ENCODE measurements around the gene MAB21L4.
A peak's percentile ranks its signal among the peaks of the same experiment; 100 is the strongest.

Gene MAB21L4

DNA sequence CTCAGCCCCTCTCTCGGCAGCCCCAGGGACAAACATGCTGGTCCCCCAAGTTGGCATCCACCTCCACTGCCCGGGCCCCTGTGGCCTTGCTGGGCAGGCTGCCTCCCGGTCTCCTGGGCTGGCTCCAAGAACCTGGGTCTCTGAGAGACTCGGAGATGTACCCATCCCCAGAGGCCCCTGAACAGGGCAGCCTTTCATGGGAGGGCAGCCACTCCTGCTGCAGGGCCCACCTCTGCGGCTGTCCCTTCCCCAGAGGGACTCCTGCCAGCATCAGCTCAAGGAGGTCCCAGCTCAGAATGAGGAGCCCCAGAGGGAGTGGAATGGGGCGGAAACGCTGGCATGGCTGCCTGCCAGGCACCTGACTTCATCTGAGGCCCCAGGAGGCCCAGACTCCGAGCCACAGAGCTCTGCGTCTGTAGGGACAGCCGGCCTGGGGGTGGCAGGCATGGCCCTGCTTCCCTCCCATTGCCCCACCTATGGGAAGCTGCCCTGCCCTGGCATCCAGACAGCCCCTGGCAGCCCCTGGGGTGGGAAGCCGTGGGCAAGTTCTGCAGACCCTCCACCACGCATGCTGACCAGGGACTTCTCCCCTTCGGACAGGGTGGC lies 9.3 kb upstream of the MAB21L4 start:
- no peak overlapping the region for H3K4me3 ChIP-seq (ENCODE audit: low read depth, low read length)
- ChIA-PET POLR2A (no interaction called here), CTCF (interaction anchor here (1.0 kb wide), 1 partner anchor 9 kb away, joined by 6 read pairs; no protein-coding TSS in a partner anchor)
- H3K9me3 ChIP-seq (ENCODE audit: control insufficient read depth, insufficient read depth, low read depth, low read length), result no peaks in the 10 kb centered on the region
- H3K27ac ChIP-seq (ENCODE audit: extremely low read depth, low read depth, low read length), result no peak overlapping the region
- TF ChIP-seq, protein P1, sequence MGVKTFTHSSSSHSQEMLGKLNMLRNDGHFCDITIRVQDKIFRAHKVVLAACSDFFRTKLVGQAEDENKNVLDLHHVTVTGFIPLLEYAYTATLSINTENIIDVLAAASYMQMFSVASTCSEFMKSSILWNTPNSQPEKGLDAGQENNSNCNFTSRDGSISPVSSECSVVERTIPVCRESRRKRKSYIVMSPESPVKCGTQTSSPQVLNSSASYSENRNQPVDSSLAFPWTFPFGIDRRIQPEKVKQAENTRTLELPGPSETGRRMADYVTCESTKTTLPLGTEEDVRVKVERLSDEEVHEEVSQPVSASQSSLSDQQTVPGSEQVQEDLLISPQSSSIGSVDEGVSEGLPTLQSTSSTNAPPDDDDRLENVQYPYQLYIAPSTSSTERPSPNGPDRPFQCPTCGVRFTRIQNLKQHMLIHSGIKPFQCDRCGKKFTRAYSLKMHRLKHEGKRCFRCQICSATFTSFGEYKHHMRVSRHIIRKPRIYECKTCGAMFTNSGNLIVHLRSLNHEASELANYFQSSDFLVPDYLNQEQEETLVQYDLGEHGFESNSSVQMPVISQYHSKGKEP (tag by site-specific recombination; IDR thresholded peaks at IDR 0.05), result no peak
- TF ChIP-seq ZNF423 (tag by site-specific recombination; IDR thresholded peaks at IDR 0.05) (no peak), ZNF623 (tag by site-specific recombination; IDR thresholded peaks at IDR 0.05) (no peak), ZIC2 (tag by site-specific recombination; IDR thresholded peaks at IDR 0.05) (peak; percentile 80), ZNF549 (tag by site-specific recombination; IDR thresholded peaks at IDR 0.05) (no peak), EGR2 (tag by site-specific recombination; IDR thresholded peaks at IDR 0.05; ENCODE audit: low read depth) (no peak), GLIS2 (tag by site-specific recombination; IDR thresholded peaks at IDR 0.05) (0 out of 2 replicates have a peak, but pooled peaks have one; percentile 34), ZNF791 (tag by site-specific recombination; IDR thresholded peaks at IDR 0.05) (no peak), ZBTB48 (tag by site-specific recombination; IDR thresholded peaks at IDR 0.05) (0 out of 2 replicates have a peak, but pooled peaks have one; percentile 26), ZNF629 (tag by site-specific recombination; IDR thresholded peaks at IDR 0.05) (no peak), ZFP69B (tag by site-specific recombination; IDR thresholded peaks at IDR 0.05) (0 out of 2 replicates have a peak, but pooled peaks have one; percentile 39), ZNF335 (tag by site-specific recombination; conservative IDR thresholded peaks at IDR 0.05) (0 out of 2 replicates have a peak, but pooled peaks have one; percentile 13), ZNF548 (tag by site-specific recombination; IDR thresholded peaks at IDR 0.05) (no peak), GLIS1 (tag by site-specific recombination; IDR thresholded peaks at IDR 0.05) (peak; percentile 87), KLF1 (tag by site-specific recombination; IDR thresholded peaks at IDR 0.05) (peak; percentile 30; the same call in 1 of the 2 replicates)
- TF ChIP-seq, protein P2, sequence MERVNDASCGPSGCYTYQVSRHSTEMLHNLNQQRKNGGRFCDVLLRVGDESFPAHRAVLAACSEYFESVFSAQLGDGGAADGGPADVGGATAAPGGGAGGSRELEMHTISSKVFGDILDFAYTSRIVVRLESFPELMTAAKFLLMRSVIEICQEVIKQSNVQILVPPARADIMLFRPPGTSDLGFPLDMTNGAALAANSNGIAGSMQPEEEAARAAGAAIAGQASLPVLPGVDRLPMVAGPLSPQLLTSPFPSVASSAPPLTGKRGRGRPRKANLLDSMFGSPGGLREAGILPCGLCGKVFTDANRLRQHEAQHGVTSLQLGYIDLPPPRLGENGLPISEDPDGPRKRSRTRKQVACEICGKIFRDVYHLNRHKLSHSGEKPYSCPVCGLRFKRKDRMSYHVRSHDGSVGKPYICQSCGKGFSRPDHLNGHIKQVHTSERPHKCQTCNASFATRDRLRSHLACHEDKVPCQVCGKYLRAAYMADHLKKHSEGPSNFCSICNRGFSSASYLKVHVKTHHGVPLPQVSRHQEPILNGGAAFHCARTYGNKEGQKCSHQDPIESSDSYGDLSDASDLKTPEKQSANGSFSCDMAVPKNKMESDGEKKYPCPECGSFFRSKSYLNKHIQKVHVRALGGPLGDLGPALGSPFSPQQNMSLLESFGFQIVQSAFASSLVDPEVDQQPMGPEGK (tag by site-specific recombination; IDR thresholded peaks at IDR 0.05), result peak; percentile 34; the same call in 1 of the 2 replicates
- TF ChIP-seq, protein P3, sequence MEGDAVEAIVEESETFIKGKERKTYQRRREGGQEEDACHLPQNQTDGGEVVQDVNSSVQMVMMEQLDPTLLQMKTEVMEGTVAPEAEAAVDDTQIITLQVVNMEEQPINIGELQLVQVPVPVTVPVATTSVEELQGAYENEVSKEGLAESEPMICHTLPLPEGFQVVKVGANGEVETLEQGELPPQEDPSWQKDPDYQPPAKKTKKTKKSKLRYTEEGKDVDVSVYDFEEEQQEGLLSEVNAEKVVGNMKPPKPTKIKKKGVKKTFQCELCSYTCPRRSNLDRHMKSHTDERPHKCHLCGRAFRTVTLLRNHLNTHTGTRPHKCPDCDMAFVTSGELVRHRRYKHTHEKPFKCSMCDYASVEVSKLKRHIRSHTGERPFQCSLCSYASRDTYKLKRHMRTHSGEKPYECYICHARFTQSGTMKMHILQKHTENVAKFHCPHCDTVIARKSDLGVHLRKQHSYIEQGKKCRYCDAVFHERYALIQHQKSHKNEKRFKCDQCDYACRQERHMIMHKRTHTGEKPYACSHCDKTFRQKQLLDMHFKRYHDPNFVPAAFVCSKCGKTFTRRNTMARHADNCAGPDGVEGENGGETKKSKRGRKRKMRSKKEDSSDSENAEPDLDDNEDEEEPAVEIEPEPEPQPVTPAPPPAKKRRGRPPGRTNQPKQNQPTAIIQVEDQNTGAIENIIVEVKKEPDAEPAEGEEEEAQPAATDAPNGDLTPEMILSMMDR (tag by site-specific recombination; IDR thresholded peaks at IDR 0.05), result 0 out of 2 replicates have a peak, but pooled peaks have one; percentile 16
- TF ChIP-seq, protein P4, sequence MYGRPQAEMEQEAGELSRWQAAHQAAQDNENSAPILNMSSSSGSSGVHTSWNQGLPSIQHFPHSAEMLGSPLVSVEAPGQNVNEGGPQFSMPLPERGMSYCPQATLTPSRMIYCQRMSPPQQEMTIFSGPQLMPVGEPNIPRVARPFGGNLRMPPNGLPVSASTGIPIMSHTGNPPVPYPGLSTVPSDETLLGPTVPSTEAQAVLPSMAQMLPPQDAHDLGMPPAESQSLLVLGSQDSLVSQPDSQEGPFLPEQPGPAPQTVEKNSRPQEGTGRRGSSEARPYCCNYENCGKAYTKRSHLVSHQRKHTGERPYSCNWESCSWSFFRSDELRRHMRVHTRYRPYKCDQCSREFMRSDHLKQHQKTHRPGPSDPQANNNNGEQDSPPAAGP (tag by site-specific recombination; IDR thresholded peaks at IDR 0.05), result 0 out of 2 replicates have a peak, but pooled peaks have one; percentile 43
- TF ChIP-seq, protein P5, sequence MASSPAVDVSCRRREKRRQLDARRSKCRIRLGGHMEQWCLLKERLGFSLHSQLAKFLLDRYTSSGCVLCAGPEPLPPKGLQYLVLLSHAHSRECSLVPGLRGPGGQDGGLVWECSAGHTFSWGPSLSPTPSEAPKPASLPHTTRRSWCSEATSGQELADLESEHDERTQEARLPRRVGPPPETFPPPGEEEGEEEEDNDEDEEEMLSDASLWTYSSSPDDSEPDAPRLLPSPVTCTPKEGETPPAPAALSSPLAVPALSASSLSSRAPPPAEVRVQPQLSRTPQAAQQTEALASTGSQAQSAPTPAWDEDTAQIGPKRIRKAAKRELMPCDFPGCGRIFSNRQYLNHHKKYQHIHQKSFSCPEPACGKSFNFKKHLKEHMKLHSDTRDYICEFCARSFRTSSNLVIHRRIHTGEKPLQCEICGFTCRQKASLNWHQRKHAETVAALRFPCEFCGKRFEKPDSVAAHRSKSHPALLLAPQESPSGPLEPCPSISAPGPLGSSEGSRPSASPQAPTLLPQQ (tag by site-specific recombination; IDR thresholded peaks at IDR 0.05), result peak; percentile 64; the same call in 1 of the 2 replicates
- TF ChIP-seq, protein P6, sequence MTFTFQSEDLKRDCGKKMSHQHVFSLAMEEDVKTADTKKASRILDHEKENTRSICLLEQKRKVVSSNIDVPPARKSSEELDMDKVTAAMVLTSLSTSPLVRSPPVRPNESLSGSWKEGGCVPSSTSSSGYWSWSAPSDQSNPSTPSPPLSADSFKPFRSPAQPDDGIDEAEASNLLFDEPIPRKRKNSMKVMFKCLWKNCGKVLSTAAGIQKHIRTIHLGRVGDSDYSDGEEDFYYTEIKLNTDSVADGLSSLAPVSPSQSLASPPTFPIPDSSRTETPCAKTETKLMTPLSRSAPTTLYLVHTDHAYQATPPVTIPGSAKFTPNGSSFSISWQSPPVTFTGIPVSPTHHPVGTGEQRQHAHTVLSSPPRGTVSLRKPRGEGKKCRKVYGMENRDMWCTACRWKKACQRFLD (tag by site-specific recombination; IDR thresholded peaks at IDR 0.05), result no peak
- no peaks in the 10 kb centered on the region for H3K36me3 ChIP-seq (ENCODE audit: control insufficient read depth in 2 of 2, insufficient read depth in 1 of 2, low read length in 2 of 2)
- no peaks in the 10 kb centered on the region; the same call in 1 of the 2 replicates for H3K4me1 ChIP-seq (ENCODE audit: control insufficient read depth, insufficient read depth, low read length)
